GM12891 (cell line): ENCODE data around the gene SERPIND1.

Experiments used
- POLR2A ChIP-seq: IDR thresholded peaks from 2 replicates; pipeline ENCODE4 v1.6.1; 2011; ENCODE audit warnings: low read depth, low read length, control low read depth
- POLR2AphosphoS5 ChIP-seq: IDR thresholded peaks from 2 replicates; pipeline ENCODE4 v1.6.1; 2011; ENCODE audit warnings: low read depth, low read length, control low read depth

DNA sequence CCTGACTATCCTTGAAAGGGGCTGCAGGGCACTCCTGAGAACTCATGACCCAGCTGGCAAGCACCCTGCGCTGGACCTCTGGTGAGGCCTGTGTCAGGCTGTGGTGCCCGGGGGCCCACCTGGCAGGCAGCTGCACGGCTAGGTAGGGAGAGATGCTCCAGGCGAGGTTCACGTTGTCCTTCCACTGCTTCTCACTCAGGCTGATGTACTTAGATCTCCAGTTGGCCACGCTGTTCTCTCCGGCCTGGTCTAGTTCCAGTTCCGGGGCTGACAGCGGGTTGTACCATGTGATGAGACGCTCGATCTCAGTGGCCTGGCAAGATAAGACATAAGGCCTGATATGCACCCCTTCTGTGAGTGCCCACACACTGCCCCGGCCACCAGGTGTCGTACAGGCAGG is 44.7 kb upstream of the SERPIND1 start:
- TF ChIP-seq POLR2A (no peak), POLR2AphosphoS5 (no peak)
